PC-3 (cell line): ENCODE results near the gene HS2ST1. TPM values are rescaled to one million over a fixed set of nuclear protein-coding genes. Genes with fewer than 3 reads are reported as not detected.

Experiments
- ATAC-seq: fragments of 200-7000 bp; cut with Tn5 transposase; 2 replicates; pipeline ENCODE4 v1.9.1; 2020; ENCODE audit warnings: mild to moderate bottlenecking, moderate library complexity
- BruUV-seq: library from RNA; stranded (reverse); fragments of 400-500 nt; replicated peaks from 2 replicates; lab custom pipeline; 2021; lab: Mats Ljungman, UMichigan
- CTCF ChIA-PET: fragments of 300-600 bp; sonication (Branson Sonifier 250); formaldehyde crosslinking; loops from one replicate; lab custom pipeline; 2022; ENCODE audit warnings: antibody characterized with exemption; lab: Charles Lee
- POLR2A ChIA-PET: fragments of 300-600 bp; sonication (Branson Sonifier 250); formaldehyde crosslinking; loops from one replicate; lab custom pipeline; 2022; ENCODE audit warnings: antibody characterized with exemption; ENCODE audit not compliant: unreplicated experiment; lab: Charles Lee
- DNase-seq: peaks from one replicate; pipeline ENCODE4 v3.0.0-alpha.2; 2015
- H2AFZ ChIP-seq: fragments of 300-600 bp; sonication (generic); 2 replicates; pipeline ENCODE4 v1.6.0; 2016; ENCODE audit warnings: antibody characterized with exemption, low read length
- H3F3A ChIP-seq: fragments of 300-600 bp; sonication (generic); one replicate; pipeline ENCODE4 v1.6.0; 2017; ENCODE audit warnings: antibody characterized with exemption, low read length, control low read depth, mild to moderate bottlenecking; ENCODE audit not compliant: unreplicated experiment
- H3K27ac ChIP-seq: fragments of 300-600 bp; sonication (generic); 2 replicates; pipeline ENCODE4 v1.5.1; 2016; ENCODE audit warnings: mild to moderate bottlenecking, low read length
- H3K27me3 ChIP-seq: fragments of 300-600 bp; sonication (generic); 2 replicates; pipeline ENCODE4 v1.6.1; 2016; ENCODE audit warnings: low read length, mixed read lengths
- H3K36me3 ChIP-seq: fragments of 300-600 bp; sonication (generic); 2 replicates; pipeline ENCODE4 v1.6.1; 2016; ENCODE audit warnings: low read depth, mixed run types, low read length, mixed read lengths
- H3K4me1 ChIP-seq: fragments of 300-600 bp; sonication (generic); 2 replicates; pipeline ENCODE4 v1.5.1; 2016; ENCODE audit warnings: low read length; ENCODE audit not compliant: insufficient read depth
- H3K4me2 ChIP-seq: fragments of 300-600 bp; sonication (generic); 2 replicates; pipeline ENCODE4 v1.6.0; 2016; ENCODE audit warnings: low read length
- H3K4me3 ChIP-seq: fragments of 300-600 bp; sonication (generic); 2 replicates; pipeline ENCODE4 v1.5.1; 2016; ENCODE audit warnings: mild to moderate bottlenecking, low read length, mixed read lengths
- H3K79me2 ChIP-seq: fragments of 300-600 bp; sonication (generic); 2 replicates; pipeline ENCODE4 v1.6.1; 2017; ENCODE audit warnings: low read length, mixed read lengths
- H3K9ac ChIP-seq: fragments of 300-600 bp; sonication (generic); 2 replicates; pipeline ENCODE4 v1.6.0; 2016; ENCODE audit warnings: mild to moderate bottlenecking, low read length
- H3K9me2 ChIP-seq: fragments of 300-600 bp; sonication (generic); replicated peaks from 2 replicates; pipeline ENCODE4 v1.6.1; 2016; ENCODE audit warnings: mixed run types, low read length, mixed read lengths
- H3K9me3 ChIP-seq: fragments of 300-600 bp; sonication (generic); 2 replicates; pipeline ENCODE4 v1.6.1; 2016; ENCODE audit warnings: low read length, mixed read lengths
- H4K20me1 ChIP-seq: fragments of 300-600 bp; sonication (generic); 2 replicates; pipeline ENCODE4 v1.6.1; 2016; ENCODE audit warnings: low read length, mixed read lengths
- EZH2 ChIP-seq: fragments of 300-600 bp; sonication (generic); IDR thresholded peaks from one replicate; pipeline ENCODE4 v1.6.1; 2017; ENCODE audit warnings: antibody characterized with exemption, mild to moderate bottlenecking, low read length; ENCODE audit not compliant: unreplicated experiment
- EZH2phosphoT487 ChIP-seq: fragments of 300-600 bp; sonication (generic); IDR thresholded peaks from 2 replicates; pipeline ENCODE4 v1.6.1; 2018; ENCODE audit warnings: mild to moderate bottlenecking, antibody characterized with exemption, low read length, borderline replicate concordance
- intact Hi-C: fragments of 100-400 bp; cut with micrococcal nuclease; formaldehyde crosslinking; loops from 2 replicates; pipeline ENCODE4 v1.9.0; 2023
- total RNA-seq: library from RNA; depleted of rRNA; stranded (reverse); fragments of >200 nt; gene quantifications from 2 replicates; pipeline ENCODE4 v1.2.3, GENCODE V29; 2014
- TF ChIP-seq, protein P1 (sequence below): fragments of 300-600 bp; sonication (generic); conservative IDR thresholded peaks from 2 replicates; pipeline ENCODE4 v1.5.1; 2017; ENCODE audit warnings: antibody characterized with exemption, low read depth, mild to moderate bottlenecking, low read length

The HS2ST1 gene
- total RNA-seq, 1 experiment from 2014 or later = 15.3 TPM

DNA sequence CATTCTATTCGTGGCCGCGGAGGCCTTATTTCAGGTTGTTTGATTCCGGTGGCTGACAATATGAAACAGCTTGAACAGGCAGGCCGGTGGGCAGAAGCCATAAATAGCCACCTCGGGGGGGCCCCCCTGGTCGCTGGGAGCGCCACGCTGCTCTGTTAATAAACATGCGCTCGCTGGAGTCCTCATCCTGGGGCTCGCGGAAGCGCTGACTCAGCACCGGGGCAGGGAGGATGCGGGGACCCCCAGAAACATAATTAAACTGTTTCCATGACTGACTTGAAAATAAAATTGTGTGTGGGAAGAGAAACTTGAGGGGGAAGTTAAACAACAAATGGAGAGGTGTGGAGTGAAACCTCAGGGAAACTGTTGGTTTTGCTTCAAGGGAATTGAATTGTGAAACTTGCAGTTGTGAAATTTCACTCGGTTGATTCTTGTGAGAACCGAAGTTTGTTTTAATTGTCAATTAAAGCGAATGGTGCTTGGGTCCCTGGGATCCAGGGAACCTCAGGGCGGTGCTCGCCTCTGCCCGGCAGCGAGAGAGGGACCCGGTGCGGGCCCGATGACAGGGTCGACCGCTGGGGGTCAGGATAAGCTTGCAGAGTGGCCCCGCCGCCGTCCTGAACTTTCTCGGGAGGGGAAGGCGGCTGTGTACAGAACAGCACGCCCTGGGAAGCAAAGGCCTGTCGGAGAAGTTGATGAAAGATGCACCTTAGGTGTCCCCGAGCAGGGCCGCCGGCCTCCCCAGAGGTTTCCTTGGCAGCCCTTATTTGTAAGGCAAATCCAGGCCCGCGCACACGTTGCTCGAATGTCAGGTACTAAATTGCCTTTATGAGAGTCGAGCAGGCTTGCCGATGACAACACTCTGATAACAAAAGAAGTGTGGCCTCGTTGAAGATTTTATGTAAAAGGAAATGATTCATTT is 237.3 kb downstream of the HS2ST1 start:
- Histone ChIP-seq H3K4me2 (no peak overlapping the region), H3K9ac (no peak overlapping the region), H3K4me1 (peaks cover 6% of the 10 kb centered on the region; the same call in 1 of the 2 replicates), H3K9me3 (no peaks in the 10 kb centered on the region), H3K36me3 (no peaks in the 10 kb centered on the region), H3K4me3 (no peak overlapping the region), H3K9me2 (no peaks in the 10 kb centered on the region), H3F3A (no peaks in the 10 kb centered on the region), H3K27me3 (no peaks in the 10 kb centered on the region), H2AFZ (no peak overlapping the region), H3K79me2 (no peaks in the 10 kb centered on the region), H4K20me1 (no peaks in the 10 kb centered on the region), H3K27ac (no peak overlapping the region)
- POLR2A ChIA-PET = no interaction called here
- ATAC-seq = no peak
- intact Hi-C loops = no loop called here
- no peak for DNase-seq
- TF ChIP-seq EZH2 (no peak), EZH2phosphoT487 (no peak)
- TF ChIP-seq, protein P1, sequence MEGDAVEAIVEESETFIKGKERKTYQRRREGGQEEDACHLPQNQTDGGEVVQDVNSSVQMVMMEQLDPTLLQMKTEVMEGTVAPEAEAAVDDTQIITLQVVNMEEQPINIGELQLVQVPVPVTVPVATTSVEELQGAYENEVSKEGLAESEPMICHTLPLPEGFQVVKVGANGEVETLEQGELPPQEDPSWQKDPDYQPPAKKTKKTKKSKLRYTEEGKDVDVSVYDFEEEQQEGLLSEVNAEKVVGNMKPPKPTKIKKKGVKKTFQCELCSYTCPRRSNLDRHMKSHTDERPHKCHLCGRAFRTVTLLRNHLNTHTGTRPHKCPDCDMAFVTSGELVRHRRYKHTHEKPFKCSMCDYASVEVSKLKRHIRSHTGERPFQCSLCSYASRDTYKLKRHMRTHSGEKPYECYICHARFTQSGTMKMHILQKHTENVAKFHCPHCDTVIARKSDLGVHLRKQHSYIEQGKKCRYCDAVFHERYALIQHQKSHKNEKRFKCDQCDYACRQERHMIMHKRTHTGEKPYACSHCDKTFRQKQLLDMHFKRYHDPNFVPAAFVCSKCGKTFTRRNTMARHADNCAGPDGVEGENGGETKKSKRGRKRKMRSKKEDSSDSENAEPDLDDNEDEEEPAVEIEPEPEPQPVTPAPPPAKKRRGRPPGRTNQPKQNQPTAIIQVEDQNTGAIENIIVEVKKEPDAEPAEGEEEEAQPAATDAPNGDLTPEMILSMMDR = no peak
- BruUV-seq = no TSS peak
- CTCF ChIA-PET = no interaction called here

DNA sequence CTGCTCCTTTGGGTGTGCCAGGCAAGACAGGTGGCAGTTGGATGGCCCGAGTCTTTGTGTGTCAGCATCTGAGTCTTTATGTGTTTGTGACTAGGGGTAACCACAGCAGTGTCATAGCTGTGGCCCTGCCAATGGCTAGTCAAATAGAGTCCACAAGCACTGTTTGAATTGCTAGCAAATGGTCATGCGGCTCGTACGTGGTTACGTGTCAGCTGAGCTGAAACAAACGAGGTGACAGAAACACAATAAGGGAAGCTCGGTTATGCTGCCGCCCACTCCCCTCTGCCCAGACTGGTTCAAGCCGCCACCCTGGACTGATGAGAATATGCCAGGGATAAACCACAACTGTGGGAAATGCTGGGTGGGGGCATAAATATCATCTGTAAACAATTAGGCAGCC is 239.9 kb downstream of the HS2ST1 start:
- H3K9me2 ChIP-seq = no peaks in the 10 kb centered on the region
- no peak for ATAC-seq
- no peaks in the 10 kb centered on the region for H3F3A ChIP-seq
- no peak overlapping the region for H3K4me2 ChIP-seq
- intact Hi-C loops = no loop called here
- H3K9ac ChIP-seq = no peak overlapping the region
- H3K4me1 ChIP-seq = peaks cover 5% of the 10 kb centered on the region; the same call in 1 of the 2 replicates
- no peak overlapping the region for H3K4me3 ChIP-seq
- BruUV-seq = no TSS peak
- H3K9me3 ChIP-seq = no peaks in the 10 kb centered on the region
- no peak overlapping the region for H3K27ac ChIP-seq
- H3K36me3 ChIP-seq = no peaks in the 10 kb centered on the region
- DNase-seq = no peak
- TF ChIP-seq EZH2phosphoT487 = no peak
- TF ChIP-seq EZH2 = no peak
- TF ChIP-seq, protein P1 = no peak
- no peaks in the 10 kb centered on the region for H4K20me1 ChIP-seq
- CTCF ChIA-PET = no interaction called here
- H3K27me3 ChIP-seq = no peaks in the 10 kb centered on the region
- H3K79me2 ChIP-seq = no peaks in the 10 kb centered on the region
- no peak overlapping the region for H2AFZ ChIP-seq
- POLR2A ChIA-PET = no interaction called here

DNA sequence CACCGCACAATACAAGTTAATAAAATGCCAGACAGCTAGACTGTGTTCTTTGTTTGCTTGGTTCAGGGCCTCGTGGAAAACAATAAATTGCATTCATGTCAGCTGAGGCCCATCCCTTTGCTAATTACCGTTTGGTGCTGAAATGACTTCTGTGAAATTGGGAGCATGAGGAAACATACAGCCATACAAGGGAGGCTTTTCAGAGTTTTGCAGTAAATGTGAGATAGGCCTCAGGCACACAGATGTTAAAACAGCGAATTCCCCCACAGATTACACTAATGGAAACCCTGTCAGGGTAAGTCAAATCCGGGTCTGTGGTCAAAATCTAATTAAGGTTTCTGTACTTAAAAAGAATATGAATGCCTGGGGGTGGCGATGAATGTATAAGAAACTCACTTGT is 240.7 kb downstream of the HS2ST1 start:
- CTCF ChIA-PET = no interaction called here
- intact Hi-C loops = no loop called here
- no peak for TF ChIP-seq EZH2phosphoT487
- TF ChIP-seq, protein P1 = no peak
- no peak for TF ChIP-seq EZH2

More for the DNA sequence above, 240.7 kb downstream of the HS2ST1 start:
- POLR2A ChIA-PET = no interaction called here
- H3K27ac ChIP-seq = no peak overlapping the region
- H3K4me3 ChIP-seq = no peak overlapping the region
- no peaks in the 10 kb centered on the region for H3K36me3 ChIP-seq
- H3K79me2 ChIP-seq = no peaks in the 10 kb centered on the region
- no peak overlapping the region for H3K4me2 ChIP-seq
- no peaks in the 10 kb centered on the region for H3F3A ChIP-seq
- no TSS peak for BruUV-seq
- no peak overlapping the region for H2AFZ ChIP-seq
- no peaks in the 10 kb centered on the region for H3K4me1 ChIP-seq
- H3K9me2 ChIP-seq = no peaks in the 10 kb centered on the region
- no peak overlapping the region for H3K9ac ChIP-seq
- H4K20me1 ChIP-seq = no peaks in the 10 kb centered on the region
- no peaks in the 10 kb centered on the region for H3K27me3 ChIP-seq
- no peak for DNase-seq
- no peak for ATAC-seq
- no peaks in the 10 kb centered on the region for H3K9me3 ChIP-seq
